ENCODE data around the gene NEK5.

Gene NEK5

DNA sequence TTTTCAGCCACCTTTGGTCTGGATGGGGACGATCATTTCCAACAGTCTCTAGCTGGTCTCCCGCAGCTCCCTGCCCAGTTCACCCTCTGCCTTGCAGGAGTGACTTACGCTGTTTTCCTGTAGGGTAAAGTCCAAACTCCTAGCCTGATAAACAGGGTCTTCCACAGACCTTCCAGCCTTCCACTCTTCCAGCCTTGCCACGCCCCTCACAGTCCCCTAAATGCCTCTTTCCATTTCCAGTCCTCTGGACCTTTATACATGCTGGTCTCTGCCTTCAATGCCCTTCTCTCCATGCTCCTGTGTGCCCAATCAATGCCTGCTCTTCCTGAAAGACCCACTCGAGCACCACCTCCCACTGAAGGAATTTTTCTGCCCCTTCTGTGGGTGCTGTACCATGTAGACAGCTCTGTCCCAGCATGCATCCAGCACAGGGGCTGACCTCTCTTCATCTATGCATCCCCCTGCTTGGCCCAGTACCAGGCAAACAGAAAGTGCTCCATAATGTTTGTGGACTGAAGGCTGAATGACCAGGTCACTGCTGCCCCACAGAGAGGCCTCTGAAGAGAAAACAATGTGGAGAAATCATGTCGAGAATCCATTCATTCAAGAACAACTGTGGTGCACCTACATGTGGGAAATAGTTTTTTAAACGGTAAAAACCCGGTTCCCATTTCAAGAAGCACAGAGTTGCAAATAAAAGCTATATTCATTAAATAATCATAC is 122.2 kb downstream of the NEK5 start:
- DNase-seq = no peak

DNA sequence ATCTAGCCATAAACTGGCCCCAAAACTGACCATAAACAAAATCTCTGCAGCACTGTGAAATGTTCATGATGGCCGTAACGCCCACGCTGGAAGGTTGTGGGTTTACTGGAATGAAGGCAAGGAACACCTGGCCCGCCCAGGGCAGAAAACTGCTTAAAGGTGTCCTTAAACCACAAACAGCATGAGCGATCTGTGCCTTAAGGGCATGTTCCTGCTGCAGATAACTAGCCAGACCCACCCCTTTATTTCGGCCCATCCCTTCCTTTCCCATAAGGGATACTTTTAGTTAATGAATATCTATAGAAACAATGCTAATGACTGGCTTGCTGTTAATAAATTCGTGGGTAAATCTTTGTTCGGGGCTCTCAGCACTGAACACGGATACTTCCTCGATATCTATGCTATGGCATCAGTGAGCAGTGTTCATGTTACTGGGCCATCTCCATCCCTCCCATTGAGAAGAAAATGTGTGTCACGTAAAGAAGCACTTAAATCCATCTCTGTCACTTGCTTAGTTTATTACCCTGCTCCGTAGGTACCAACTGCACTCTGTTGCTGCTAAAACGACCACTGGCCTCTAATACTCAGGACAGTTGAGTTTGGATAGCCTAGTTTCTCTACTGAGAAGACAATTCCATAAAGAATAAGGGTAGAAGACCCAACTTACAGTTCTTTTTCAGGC is 122.9 kb downstream of the NEK5 start:
- no peak for DNase-seq

DNA sequence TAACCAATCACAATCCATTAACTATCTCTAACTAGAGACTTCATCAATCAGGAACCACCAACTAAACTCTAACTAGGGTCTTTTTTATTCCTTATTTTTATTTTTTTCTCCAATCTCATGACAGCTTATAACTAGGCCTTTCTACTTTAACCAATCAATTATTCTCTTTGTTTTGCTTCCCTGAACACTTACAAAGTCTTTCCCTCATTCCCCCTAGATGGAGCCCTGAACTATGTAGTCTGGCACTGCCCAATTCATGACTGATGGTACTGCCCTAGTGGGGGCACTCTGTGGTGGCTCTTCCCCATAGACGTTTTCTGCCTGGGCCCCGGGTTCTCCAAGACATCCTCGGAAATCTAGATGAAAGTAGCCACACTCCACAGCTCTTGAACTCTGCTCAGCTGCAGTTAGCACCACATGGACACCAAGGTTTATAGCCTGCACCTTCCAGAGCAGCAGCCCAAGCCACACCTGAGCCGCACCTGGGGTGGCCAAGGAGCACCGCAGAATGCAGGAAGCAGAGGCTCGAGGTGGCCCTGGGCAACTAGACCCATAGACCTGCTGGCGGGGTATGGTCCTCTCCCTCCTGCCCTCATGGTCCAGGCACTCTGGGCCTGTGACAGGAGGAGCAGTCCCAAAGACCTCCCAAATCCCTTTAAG is 124.2 kb downstream of the NEK5 start:
- DNase-seq = no peak

DNA sequence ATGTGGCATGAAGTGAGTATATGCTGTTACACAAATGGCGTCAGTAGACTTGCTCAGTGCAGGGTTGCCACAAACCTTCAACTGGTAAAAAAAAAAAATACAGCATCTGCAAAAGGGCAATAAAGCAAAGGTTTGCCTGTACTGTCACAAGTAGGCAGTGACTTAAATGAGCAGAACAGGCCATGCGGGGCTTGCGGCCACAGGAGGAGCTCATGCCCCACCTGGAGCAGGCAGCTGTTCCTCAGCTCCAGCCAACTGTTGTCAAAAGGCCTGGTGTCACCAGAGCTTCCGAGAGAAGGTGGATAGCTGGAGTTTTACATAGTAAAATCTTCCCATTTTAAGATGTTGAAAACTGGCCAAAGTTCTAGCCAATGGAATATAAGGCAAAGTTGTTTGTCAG is 125.3 kb downstream of the NEK5 start:
- DNase-seq = no peak

DNA sequence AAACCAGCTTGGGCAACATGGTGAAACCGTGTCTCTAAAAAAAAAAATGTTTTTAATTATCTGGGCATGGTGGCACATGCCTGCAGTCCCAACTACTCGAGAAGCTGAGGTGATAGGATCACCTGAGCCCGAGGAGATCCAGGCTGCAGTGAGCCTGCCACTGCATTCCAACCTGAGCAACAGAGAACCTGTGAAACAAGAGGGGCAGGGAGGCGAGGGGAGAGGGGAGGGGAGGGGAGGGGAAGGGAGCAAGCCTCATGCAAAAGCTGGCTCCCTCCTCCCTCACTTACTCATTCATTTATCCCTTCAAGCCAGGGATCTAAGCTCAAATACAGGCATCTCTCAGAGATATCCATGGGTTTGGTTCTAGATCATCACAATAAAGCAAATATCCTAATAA is 126.5 kb downstream of the NEK5 start:
- no peak for DNase-seq

DNA sequence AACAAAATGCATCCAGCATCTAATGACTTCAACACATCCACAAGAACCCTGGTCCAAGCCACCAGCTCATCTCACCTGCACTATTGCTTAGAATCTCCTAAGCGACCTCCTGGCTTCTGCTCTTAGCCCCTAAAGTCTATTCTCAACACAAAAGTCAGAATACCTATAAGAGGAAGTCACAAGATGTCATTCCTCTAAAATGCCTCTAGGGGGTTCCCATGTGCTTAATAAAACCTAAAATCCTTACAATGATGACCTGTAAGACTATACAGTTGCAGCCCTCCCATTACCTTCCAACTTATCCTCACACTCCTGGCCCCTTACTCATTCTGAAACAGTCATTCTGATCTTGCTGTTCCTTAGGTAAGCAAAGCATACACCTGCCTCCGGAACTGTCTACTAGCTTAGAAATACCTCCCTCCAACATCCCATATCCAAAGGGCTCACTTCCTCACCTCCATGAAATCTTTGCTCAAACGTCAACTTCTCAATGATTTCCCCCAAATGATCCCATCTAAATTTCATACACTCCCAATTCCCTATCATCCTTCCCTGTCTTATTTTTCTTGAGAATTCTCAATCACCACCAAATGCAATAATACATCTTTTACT is 127.6 kb downstream of the NEK5 start:
- DNase-seq = peak; percentile 61

DNA sequence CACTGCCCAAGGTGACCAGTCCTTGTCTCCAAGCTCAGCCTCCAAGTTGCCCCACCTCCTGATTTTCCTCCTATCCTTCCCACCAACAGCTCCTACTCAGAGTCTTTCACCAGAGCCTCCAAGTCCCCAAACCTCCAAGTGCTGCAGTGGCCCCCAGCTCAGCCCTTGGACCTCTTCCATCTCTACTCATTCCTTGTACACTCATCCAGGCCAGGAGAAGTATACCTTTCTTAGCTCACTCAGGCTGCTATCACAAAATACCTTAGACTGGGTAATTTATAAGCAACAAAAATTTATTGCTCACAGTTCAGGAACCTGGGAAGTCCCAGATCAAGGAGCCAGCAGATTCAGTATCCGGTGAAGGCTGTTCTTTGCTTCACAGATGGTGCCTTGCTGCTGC is 129.0 kb downstream of the NEK5 start:
- no peak for DNase-seq

DNA sequence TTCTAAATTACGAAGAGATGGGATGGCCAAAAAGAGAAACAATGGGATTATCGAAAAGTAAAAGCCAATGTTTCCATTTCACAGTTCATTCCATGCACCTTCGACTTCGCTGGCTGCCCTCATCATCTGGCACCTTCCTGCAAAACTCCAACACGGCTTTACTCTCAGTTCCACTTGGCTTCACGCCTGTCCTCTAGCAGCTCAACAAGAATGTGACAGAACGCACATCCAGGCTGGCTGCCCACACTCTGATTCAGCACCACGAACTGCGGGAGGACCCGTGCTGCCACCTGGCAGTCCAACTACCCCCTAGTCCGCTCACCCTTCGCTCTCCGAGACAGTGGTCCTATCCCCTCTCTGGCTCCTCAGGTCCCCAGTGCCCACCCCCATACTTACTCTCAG is 129.4 kb downstream of the NEK5 start:
- no peak for DNase-seq

DNA sequence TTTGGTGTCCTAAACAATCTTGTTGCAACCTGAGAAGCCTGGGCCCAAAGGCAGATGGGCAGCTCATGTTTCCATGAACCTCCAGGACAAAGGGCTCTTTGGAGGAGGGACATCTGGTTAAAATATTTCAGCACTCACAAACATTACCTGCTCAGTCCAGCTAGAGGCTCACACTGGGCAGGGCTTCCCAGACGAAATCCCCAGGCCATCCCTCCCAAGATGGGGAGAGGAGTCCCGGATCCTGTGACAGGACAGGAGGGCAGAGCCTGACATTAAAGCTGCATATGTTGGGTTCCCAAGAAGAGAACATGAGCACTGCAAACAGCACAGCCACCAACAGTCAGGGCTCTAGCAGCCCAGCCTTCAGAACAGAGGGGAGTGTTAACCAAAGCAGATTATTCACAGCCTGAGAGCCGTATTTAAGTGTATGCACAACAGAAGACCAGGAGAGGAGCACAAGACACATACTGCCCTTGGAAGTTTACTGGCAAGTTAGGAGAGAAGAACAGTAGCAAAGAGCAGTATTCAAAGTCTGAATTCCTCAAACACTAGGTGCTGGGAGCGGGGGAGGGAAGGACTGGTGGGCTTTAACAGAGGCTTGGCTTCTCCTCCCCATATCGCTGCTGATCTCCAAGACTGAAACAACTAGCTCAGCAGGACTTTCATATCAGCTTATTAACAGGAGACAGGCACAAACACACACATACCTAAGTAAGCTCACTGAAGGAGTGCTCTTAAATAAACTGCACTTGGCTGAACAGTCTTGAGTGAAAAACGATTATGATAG is 130.0 kb downstream of the NEK5 start:
- no peak for DNase-seq

DNA sequence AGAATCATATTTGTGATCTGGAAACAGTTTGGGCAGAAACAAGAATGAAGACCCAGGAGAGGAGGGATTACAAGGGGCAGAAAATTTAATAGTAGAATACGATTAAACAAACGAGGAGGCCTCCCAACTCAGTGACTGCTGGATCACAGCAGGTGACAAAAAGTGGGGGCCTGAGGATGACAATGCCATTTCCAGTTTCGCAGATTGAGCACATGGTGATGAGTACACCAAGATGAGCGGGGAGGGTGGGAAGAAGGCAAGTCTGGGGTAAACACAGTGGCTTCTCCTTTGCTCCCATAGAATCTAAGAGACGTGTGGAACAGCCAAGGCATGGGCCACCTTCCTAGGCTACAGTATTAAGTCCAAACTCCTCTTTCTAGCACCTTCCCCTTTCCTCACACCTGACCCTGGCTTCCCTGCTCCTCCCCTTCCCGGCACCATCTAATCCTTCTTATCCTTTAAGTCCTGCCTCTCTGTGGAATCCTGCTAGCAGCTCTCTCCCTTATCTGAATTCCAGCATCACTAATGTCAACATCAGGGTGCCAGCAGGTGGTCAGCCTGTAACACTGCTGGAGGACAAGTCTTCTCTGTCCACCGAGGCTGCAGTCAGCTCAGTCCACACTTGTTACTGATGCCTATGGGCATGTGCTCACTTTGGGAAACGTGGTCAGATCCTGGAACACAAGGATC is 131.1 kb downstream of the NEK5 start:
- DNase-seq = no peak

DNA sequence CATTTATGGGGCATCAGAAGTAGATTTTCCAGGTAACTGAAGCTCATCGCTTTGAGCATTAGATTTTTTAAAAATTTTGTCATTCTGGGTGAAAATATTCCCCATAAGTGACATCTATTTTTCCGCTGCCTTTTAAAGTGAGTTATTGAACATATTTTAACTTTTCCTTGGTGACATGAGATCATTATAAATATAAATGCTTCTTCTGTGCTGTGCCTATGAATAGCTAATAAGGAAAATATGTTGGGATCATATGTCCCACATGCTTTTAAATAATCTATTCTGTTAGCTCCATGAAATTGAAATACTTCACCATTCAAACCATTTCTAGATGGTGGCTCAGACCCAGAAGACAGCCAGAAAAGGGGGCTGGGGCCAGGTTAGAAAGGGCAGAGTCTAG is 131.7 kb downstream of the NEK5 start:
- DNase-seq = no peak

DNA sequence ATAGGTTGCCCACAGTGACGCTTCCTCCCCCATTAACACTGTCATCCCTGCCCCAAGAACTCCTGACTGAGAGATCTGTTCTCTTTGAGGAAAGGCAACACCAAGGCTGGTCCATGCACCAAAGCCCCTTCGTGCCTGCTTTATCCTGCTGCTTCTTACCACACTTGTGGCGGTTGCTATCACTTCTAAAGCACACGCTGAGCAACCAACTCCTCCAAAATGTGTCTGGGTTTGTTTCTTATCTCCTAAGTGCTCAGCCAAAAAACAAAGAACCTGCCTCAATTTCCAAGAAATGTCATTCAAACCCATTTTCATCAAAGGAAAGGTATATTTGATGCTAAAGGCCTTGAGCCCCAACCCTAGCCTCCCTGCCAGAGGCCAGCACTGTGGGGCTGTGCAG is 132.2 kb downstream of the NEK5 start:
- no peak for DNase-seq

DNA sequence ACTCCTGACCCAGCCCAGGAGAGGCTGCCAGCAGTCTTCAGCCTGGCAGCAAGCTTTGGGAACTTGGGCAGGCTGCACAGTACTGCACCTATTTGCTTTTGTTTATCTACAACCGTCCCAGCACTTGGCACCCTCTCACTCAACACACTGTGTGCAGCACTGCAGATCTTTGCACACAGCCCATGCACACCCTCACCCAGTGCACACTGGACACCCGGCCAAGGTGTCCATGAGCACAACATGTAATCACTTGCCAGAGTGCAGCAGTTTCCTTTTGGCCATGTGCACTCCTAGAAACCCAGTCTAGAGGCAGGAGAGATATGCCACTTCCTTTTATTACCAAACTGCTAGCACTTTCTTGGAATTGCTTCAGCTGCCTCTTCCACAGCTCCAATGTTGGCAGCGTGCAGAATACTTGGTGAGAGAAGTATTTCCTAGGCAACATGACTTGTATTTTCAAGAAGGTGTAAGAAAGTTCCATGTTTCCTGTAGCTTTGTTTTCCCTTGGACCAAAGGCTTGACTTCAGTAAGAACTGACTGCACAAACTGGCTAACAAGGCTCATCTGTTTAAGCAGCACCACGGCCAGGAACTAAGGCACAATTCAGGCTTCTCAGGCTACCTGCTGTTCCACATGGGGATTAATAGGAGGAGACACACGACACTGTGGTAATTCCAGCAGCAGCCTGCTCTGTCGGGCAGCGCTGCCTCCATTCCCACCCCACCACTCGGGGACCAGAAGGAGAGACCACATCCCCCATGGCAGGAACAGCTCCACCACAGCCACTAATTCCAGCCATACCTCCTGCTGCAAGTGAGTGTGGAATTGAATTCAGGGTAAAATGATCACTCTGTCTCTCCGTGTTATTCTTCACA is 133.0 kb downstream of the NEK5 start:
- DNase-seq = no peak

DNA sequence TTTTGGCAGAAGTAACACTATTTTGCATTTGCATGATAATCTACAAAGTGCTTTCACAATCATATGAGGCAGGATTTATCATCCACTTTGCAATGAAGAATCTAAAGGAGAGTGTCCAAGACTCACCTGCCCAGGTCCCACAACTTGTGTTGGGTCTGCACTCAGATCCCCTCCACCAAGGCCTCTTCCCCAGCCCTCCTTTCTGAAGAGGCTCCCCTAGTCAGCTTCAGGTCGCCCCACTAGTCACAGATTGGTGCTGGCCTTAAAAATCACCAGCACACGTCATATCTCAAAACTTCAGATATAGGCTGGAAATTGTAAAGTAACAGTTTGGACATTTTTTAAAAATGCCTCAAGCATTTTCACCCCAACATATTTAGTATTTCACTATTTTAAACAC is 135.2 kb downstream of the NEK5 start:
- no peak for DNase-seq

DNA sequence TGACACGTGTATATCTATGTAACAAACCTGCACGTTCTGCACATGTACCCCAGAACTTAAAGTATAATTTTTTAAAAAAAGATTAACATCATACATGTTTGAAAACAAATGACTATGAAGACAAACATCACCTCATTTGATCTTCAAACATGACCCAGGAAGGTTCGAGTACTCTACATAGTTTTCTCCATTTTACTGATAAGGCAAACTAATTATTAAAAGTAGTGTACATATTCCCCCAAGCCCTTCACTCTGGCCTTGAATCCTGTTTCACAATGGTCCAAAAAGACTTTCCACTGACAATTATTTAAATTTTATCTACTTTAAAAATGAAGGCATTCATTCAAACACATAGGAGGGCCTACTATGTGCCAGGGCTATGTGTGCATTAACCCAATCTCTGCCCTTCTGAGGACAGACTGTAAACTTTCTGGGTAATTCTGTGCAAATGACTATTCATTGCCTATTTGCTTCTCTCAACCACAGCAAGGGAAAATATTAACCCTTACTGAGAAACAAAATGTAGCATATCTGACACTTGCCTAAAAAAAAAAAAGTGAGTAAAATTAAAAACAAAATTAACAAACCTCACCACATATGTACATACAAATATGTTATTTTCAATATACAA is 139.8 kb downstream of the NEK5 start:
- DNase-seq = no peak

All from suppressor macrophage treated with lipopolysaccharide for 4 hours (primary cell).